ENCODE data around the gene TMPRSS6.

The TMPRSS6 gene

GRCh38 chr22:37112084-37112728 lies 2.7 kb upstream of the TMPRSS6 start:
- no peak for DNase-seq

GRCh38 chr22:37111156-37111717 lies 1.7 kb upstream of the TMPRSS6 start:
- no peak for DNase-seq

- no peak for DNase-seq
Observed at GRCh38 chr22:37107816-37108621, 1.5 kb downstream of the TMPRSS6 start.

- DNase-seq = no peak
Observed at GRCh38 chr22:37105990-37106389, 3.5 kb downstream of the TMPRSS6 start.

- DNase-seq = no peak
Observed at GRCh38 chr22:37105154-37105553, 4.4 kb downstream of the TMPRSS6 start.

- DNase-seq = no peak
Observed at GRCh38 chr22:37103656-37104452, 5.7 kb downstream of the TMPRSS6 start.

- no peak for DNase-seq
Observed at GRCh38 chr22:37103151-37103550, 6.4 kb downstream of the TMPRSS6 start.

- DNase-seq = no peak
Observed at GRCh38 chr22:37101311-37102066, 8.0 kb downstream of the TMPRSS6 start.

GRCh38 chr22:37100589-37101127 lies 8.9 kb downstream of the TMPRSS6 start:
- no peak for DNase-seq

- no peak for DNase-seq
Observed at GRCh38 chr22:37098976-37099591, 10.4 kb downstream of the TMPRSS6 start.

- DNase-seq = no peak
Observed at GRCh38 chr22:37097346-37097745, 12.2 kb downstream of the TMPRSS6 start.

- DNase-seq = no peak
Observed at GRCh38 chr22:37095113-37095512, 14.4 kb downstream of the TMPRSS6 start.

- no peak for DNase-seq
Observed at GRCh38 chr22:37094239-37094638, 15.3 kb downstream of the TMPRSS6 start.

GRCh38 chr22:37092997-37093396 lies 16.5 kb downstream of the TMPRSS6 start:
- DNase-seq = no peak

GRCh38 chr22:37091994-37092393 lies 17.5 kb downstream of the TMPRSS6 start:
- DNase-seq = no peak

- DNase-seq = no peak
Observed at GRCh38 chr22:37090920-37091695, 18.4 kb downstream of the TMPRSS6 start.

GRCh38 chr22:37089434-37089833 lies 20.1 kb downstream of the TMPRSS6 start:
- DNase-seq = no peak

- no peak for DNase-seq
Observed at GRCh38 chr22:37088750-37089408, 20.6 kb downstream of the TMPRSS6 start.

- no peak for DNase-seq
Observed at GRCh38 chr22:37088108-37088605, 21.4 kb downstream of the TMPRSS6 start.

- DNase-seq = no peak
Observed at GRCh38 chr22:37086184-37086583, 23.3 kb downstream of the TMPRSS6 start.
